HG03097 (cell line): ENCODE results near the gene ODAPH.
"Not testable (repeated sequence)": the region's sequence is repeated elsewhere in the genome, so short reads cannot be mapped to it uniquely, and the experiment has no call there.

Experiments
- ATAC-seq: cut with Tn5 transposase; IDR thresholded peaks from one replicate; pipeline ENCODE4 v1.9.1; 2021; ENCODE audit not compliant: unreplicated experiment, low FRiP score

ODAPH gene

GRCh38 chr4:75544220-75544619 is 11.6 kb upstream of the ODAPH start:
- ATAC-seq: not testable (repeated sequence)

- no peak for ATAC-seq
Measured at GRCh38 chr4:75544870-75545269, 11.0 kb upstream of the ODAPH start.

- ATAC-seq: no peak
Measured at GRCh38 chr4:75545526-75545925, 10.3 kb upstream of the ODAPH start.

- no peak for ATAC-seq
Measured at GRCh38 chr4:75547647-75548387, 8.0 kb upstream of the ODAPH start.

- no peak for ATAC-seq
Measured at GRCh38 chr4:75549019-75549418, 6.8 kb upstream of the ODAPH start.

GRCh38 chr4:75552452-75552851 is 3.4 kb upstream of the ODAPH start:
- ATAC-seq: no peak

- no peak for ATAC-seq
Measured at GRCh38 chr4:75557696-75558095, 1.8 kb downstream of the ODAPH start.

GRCh38 chr4:75561789-75562188 is 5.9 kb downstream of the ODAPH start:
- ATAC-seq: no peak

- ATAC-seq: no peak
Measured at GRCh38 chr4:75564023-75564422, 8.2 kb downstream of the ODAPH start.

GRCh38 chr4:75565481-75565880 is 9.6 kb downstream of the ODAPH start:
- no peak for ATAC-seq

- no peak for ATAC-seq
Measured at GRCh38 chr4:75566911-75567310, 11.0 kb downstream of the ODAPH start.

- no peak for ATAC-seq
Measured at GRCh38 chr4:75567725-75568124, 11.9 kb downstream of the ODAPH start.

- no peak for ATAC-seq
Measured at GRCh38 chr4:75584067-75584466, 28.2 kb downstream of the ODAPH start.

GRCh38 chr4:75593393-75593792 is 37.5 kb downstream of the ODAPH start:
- ATAC-seq: no peak

GRCh38 chr4:75596061-75596460 is 40.2 kb downstream of the ODAPH start:
- ATAC-seq: no peak

GRCh38 chr4:75598390-75598789 is 42.5 kb downstream of the ODAPH start:
- ATAC-seq: no peak

- no peak for ATAC-seq
Measured at GRCh38 chr4:75599647-75600046, 43.8 kb downstream of the ODAPH start.

GRCh38 chr4:75605928-75606327 is 50.1 kb downstream of the ODAPH start:
- ATAC-seq: no peak

- no peak for ATAC-seq
Measured at GRCh38 chr4:75612306-75612705, 56.4 kb downstream of the ODAPH start.
